ENCODE data around the gene RNU11. TPM values are rescaled to one million over a fixed set of nuclear protein-coding genes. Genes with fewer than 3 reads are reported as not detected.
"Not testable (repeated sequence)": the region's sequence is repeated elsewhere in the genome, so short reads cannot be mapped to it uniquely, and the experiment has no call there.

RNU11 gene
- total and polyA plus RNA-seq, 2 of the 4 experiments (the other 2 are of a cell fraction): not detected

DNA sequence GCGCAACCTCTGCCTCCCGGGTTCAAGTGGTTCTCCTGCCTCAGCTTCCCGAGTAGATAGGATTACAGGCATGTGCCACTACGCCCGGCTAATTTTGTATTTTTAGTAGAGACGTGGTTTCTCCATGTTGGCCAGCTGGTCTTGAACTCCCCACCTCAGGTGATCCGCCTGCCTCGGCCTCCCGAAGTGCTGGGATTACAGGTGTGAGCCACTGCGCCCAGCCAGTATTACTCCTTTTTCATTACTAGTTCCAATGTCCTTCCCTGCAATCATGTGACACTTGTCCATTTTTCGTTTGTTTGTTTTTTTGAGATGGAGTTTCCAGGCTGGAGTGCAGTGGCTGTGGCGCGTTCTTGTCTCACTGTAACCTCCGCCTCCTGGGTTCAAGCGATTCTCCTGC, 24.6 kb downstream of the RNU11 start:
- H3K14ac ChIP-seq (replicated peaks; ENCODE audit: low read depth, low read length); H3K9me3 ChIP-seq (ENCODE audit: control insufficient read depth, insufficient read depth, low read length); in situ Hi-C loops (cut with MboI; ENCODE audit: low sequenced_read_pairs); H4K20me1 ChIP-seq (ENCODE audit: insufficient read depth, low read length); H3K4me2 ChIP-seq (ENCODE audit: low read depth, low read length); POLR2A ChIA-PET (ENCODE audit: unreplicated experiment); DNase-seq; H2BK15ac ChIP-seq (ENCODE audit: low read depth, low read length); H2AK5ac ChIP-seq (ENCODE audit: low read depth, low read length); H2BK5ac ChIP-seq (ENCODE audit: low read depth, low read length, poor library complexity, severe bottlenecking); H2AFZ ChIP-seq (replicated peaks; ENCODE audit: low read length, poor library complexity); H3K27me3 ChIP-seq (ENCODE audit: control insufficient read depth, insufficient read depth, low read length); H2AK9ac ChIP-seq (replicated peaks; ENCODE audit: low read depth, low read length, poor library complexity); H3K27ac ChIP-seq (ENCODE audit: insufficient read depth, low read length); H3K4me1 ChIP-seq (ENCODE audit: control insufficient read depth, insufficient read depth, low read length); H3K4me3 ChIP-seq (ENCODE audit: insufficient read depth, low read depth, low read length); H3K9ac ChIP-seq (ENCODE audit: low read depth, low read length); ATAC-seq (ENCODE audit: low read depth); H2BK120ac ChIP-seq (ENCODE audit: low read depth, low read length); H3K36me3 ChIP-seq (ENCODE audit: control insufficient read depth, insufficient read depth, low read length); H3K18ac ChIP-seq (ENCODE audit: low read depth, low read length); H4K8ac ChIP-seq (ENCODE audit: low read depth in 2 of 2, low read length in 2 of 2); H4K5ac ChIP-seq (ENCODE audit: low read depth, low read length); intact Hi-C loops (cut with micrococcal nuclease); H3K4ac ChIP-seq (ENCODE audit: low read depth, low read length); H3K9me1 ChIP-seq (ENCODE audit: insufficient read depth, low read length); H3K23ac ChIP-seq (ENCODE audit: low read depth, low read length); H4K91ac ChIP-seq (ENCODE audit: insufficient read depth, low read depth, low read length); BruUV-seq (replicated peaks); dilution Hi-C loops (cut with HindIII; ENCODE audit: low sequenced_read_pairs, unreplicated experiment); H3K56ac ChIP-seq (ENCODE audit: extremely low read depth, insufficient read depth, low read length); H2BK20ac ChIP-seq (ENCODE audit: low read depth, low read length): not testable (repeated sequence)
- 96% methylated on average over 4 of the region's 15 CpGs; no CpG with 5 or more reads in 1 of the 2 experiments for WGBS, 2 experiments (ENCODE audit: extremely low coverage in 2 of 2, insufficient read length in 1 of 2)
- CTCF ChIA-PET: interaction anchor here (0.6 to 0.7 kb wide), 2 partner anchors 800 to 1252 kb away, joined by 3 read pairs; no protein-coding TSS in a partner anchor
- peaks cover 19 to 41% of the 10 kb centered on the region in 2 experiments for H3K79me1 ChIP-seq (ENCODE audit: low read depth in 1 of 2, low read length in 2 of 2)
